Ureter (tissue), 1 donor: ENCODE measurements around the gene EI24. TPM values are rescaled to one million over a fixed set of nuclear protein-coding genes. Genes with fewer than 3 reads are reported as not detected.
"Not testable (repeated sequence)": the region's sequence is repeated elsewhere in the genome, so short reads cannot be mapped to it uniquely, and the experiment has no call there.

Experiments used
- DNase-seq: peaks from one replicate; pipeline ENCODE4 v3.0.0-alpha.2; 2020; ENCODE audit warnings: low spot score
- total RNA-seq: library from RNA; stranded (reverse); gene quantifications from one replicate; pipeline ENCODE4 v1.2.4, GENCODE V29; 2023
- donor health status: DM: yes; HTN: yes; CAD: no.

EI24 gene
- 108 TPM for total RNA-seq

DNA sequence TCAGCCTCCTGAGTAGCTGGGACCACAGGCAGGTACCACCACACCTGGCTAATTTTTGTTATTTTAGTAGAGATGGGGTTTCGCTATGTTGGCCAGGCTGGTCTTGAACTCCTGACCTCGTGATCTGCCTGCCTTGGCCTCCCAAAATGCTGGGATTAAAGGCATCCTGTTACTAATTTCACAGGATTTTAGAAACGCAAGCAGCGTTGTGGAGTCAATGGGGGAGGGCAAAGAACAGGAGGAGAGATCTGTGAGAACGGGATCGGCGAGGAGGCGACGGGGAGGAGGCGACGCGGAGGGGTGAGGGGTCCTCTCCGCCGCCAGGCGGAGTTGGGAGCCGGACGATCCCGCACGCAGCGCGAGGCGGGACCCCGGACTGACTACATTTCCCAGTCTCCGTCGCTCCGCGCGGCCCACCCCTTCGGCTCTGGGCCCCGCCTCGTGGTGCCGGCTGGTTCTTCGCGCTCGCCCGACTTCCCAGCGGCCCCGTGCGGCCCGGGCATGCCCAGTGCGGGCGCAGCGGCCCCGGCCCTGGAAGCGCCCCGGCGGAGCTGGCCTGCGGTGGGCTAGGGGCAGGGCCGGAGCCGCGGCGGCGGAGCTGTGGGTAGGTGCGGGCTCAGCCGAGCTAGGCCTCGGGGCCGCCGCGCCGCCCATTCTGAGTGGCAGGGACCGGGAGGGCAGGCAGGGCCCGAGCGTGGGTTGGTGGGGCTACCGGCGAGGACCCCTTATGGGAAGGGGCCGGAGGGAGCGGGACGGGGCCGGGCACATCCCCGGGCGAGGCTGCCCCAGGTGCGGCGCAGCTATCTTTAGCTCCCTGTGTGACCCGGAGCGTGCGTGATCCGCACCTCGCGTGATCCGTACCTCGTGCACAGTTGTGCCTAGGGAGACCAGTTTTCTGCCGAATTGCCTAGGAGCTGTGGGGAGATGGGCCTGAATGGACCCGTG is at the start of gene EI24:
EI24 (plus strand) TSS at position 508 of the 945 bp plus-strand sequence. CDS start 3,051 bp downstream, outside the sequence.
- peak; percentile 91 for DNase-seq

DNA sequence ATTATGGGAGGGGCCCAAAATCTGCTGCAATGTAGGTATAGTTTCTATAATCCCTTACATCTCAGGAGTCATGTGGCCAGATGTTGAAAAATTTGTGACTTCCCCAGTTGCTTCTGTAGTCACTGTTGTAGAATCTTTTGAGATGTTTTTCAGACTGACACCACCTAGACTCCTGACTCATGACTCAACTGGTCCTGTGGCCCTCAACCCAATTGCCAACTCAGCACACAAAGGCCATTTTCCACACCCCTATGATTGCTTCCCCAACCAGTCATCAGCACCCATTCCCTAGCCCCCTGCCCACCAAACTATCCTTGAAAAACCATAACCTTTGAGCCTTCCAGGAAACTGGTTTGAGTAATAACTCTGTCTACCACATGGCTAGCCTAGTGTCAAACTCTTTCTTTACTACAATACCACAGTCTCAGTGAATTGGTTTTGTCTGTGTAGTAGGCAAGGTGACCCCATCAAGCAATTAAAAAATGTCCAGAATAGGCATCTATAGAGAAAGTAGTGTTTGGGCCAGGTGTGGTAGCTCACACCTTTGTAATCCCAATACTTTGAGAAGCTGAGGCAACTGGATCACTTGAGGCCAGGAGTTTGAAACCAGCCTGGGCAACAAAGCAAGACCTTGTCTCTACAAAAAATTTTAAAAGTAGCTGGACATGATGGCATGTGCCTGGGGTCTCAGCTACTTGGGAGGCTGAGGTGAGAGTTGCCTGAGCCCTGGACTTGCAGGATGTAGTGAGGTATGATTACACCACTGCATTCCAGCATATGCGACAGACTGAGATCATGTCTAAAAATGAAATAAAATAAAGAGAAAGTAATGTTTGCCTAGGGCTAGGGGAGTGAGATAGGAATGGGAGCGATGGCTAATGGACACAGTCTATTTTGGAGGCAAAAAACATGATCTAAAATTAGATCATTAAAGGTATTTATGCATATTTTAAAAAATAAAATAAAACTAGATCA is 49.1 kb upstream of the EI24 start:
- DNase-seq: no peak

DNA sequence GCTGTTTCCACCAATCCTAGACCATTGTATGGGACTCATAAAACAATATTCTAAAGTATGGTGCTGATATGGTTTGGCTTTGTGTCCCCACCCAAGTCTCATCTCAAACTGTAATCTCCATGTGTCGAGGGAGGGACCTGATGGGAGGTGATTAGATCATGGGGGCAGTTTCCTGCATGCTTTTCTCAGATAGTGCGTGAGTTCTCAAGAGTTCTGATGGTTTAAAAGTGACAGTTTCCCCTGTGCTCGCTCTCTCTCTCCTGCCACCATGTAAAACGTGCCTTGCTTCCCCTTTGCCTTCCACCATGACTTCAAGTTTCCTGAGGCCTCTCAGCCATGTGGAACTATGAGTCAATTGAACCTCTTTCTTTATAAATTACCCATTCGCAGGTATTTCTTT is 44.0 kb upstream of the EI24 start:
- no peak for DNase-seq

DNA sequence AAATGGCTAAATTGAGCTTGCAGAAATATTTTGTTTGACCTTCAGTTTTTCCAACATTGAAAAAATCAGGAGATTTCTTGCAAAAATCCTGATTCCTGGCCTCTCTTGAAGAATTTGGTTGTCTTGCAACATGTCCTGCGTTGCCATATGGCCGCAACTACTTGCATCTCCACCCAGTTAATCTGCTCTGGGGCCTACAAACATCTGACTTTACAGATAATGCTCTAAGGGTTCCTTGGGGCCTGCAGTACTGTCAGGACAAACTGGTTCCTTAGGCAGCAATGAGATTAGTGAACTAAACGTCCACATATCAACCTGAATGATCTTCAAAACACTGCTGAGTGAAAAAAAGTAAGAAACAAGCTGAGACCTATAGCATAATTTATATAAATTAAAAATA is 36.6 kb upstream of the EI24 start:
- DNase-seq: no peak

DNA sequence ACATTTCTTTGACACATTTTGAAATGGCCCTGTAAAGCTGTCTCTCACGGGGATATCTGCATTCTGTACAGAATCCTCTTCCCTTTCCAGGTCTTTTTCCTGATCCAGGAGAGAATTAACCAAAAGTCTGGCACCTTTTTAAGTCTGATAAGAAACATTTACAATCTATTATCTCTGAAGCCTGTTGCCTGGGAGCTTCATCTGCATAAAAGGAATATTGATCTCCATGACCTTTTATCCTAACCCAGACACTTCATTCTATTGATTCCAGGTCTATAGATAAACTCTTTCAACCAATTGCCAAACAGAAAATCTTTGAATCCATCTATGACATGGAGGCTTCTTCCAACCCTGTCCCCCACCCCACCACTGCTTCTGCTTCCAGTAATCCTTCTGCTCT is 33.7 kb upstream of the EI24 start:
- DNase-seq: no peak

DNA sequence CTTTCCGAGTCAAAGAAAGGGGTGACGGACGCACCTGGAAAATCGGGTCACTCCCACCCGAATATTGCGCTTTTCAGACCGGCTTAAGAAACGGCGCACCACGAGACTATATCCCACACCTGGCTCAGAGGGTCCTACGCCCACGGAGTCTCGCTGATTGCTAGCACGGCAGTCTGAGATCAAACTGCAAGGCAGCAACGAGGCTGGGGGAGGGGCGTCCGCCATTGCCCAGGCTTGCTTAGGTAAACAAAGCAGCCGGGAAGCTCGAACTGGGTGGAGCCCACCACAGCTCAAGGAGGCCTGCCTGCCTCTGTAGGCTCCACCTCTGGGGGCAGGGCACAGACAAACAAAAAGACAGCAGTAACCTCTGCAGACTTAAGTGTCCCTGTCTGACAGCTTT is 32.4 kb upstream of the EI24 start:
- DNase-seq: not testable (repeated sequence)

DNA sequence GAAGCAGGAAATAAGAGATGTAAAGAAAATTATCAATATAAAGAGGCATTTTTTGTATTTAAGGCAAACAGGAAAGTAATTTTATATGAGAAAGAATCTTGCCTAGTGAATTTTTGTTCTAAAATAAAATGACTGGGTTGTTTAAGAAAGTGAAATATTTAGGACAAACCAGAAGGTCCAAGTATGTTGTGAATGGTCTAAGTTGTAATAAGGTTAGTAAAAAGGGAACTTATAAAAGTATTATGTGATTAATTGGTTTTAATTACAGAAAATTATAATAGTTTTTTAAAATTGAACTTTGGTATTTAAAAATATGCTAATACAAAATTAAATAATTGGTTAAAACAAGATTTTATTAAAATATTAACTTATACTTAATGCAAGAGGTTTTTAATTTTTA is 26.6 kb upstream of the EI24 start:
- DNase-seq: no peak

DNA sequence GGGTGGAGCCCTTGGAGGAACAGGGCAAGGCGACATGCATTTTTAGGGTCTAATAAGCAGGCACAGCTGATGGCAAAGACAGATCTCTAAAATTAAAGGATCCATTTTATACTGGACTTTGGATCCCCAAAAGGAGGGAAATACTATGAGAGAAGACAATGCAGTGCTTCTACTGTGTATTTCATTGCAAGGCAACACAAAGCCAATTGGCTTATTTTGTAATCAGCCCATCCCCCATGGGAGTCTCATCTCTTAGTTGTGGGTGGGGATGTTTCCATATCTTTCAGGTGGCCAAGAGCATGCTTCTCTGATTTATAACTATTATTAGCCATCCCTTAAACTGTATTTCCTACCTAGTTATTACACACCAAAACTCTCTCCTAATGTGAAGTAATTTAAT is 18.5 kb upstream of the EI24 start:
- no peak for DNase-seq

DNA sequence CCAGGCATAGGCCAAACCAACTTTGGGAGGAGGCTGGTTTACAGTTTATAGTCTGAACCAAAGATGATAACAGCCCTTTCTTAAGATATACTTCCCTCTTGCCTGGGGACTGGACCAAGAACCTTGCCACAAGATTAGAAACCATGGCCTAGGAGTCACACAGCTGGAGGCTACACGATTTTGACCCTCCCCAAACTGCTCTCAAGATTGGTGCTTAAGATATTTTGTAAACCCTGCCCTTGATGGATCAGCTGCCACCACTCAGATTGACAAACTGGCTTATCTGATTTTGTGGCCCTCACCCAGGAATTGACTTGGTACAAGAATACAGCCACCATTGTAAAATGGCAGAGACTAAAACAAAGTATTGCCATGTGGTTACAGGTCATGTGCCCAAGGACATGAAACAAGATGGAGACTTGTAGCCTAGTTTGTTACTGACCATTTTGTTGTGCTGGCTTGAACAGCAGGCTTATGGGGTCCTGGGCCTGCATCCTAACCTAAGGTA is 17.4 kb upstream of the EI24 start:
- no peak for DNase-seq

DNA sequence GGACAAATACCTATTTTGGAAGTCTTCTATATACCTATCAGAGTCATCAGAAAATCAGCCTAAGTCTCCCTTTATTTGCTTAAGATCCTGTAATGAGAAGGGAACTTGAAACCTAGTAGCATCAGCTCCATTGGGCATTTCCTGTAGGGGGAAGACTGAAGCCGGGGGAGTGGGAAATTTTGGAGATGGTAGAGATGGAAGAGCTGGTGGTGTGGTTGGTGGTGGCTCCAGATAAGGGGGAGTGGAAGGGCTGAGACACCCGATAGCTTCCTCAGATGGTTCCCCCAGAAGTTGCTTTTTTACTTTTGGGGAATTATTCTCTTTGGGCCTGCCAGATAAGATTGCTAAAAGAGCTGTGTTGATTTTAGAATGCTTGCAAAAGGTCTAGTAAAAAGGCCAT is 16.4 kb upstream of the EI24 start:
- DNase-seq: no peak

DNA sequence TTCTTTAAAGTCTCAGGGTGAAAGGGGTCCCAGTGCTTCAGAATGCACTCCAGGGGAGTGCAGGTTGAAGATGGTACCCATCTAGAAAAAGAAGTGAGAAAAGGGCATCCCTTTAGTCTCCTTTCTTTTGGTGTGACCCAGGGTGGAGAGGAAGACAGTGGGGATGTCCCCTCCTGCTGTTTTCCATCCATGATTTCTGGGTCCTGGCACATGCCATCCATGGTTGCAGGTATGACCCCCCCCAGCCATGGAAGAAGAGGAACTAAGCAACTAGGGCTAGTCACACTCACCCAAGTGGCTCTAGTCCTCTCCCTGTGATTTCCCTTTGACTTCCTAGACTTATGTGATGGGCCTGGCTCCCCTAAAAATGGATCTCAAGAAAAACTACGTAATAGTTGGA is 15.9 kb upstream of the EI24 start:
- DNase-seq: no peak

DNA sequence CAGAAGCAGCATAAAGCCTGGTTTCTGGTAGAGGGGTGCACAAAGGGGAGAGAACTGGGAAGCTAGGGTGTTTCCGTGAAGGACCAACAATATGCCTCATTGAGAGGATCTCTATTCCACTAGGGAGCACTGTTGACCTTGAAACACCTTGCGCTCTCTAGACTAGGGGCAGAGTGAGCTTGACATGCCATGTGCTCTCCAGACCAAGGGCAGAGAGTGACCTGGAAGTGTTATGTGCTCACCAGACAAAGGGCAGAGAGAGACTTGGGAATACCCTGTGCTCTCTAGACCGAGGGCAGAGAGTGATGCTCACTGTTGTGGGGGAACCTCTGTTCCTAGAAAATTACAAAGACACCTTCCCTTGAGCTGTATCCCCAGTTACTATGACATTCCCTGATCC is 15.2 kb upstream of the EI24 start:
- DNase-seq: no peak

DNA sequence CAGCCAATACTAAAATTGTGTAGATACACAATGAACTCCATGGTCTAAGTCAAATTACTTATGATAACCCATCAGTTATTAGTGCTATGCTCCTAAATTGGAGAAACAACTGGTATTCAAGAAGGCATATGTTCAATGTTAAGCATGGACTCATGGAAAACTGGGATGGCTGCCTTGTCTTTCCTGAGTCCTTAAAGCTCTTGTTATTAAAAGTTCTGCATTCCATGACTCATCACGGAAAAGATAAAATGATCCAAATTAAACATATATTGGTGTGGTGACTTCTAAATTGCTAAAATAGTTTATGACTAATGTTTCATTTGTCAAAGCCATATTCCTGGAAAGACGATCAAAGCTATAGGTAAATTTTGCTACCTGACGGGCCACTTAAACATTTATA is 9.4 kb upstream of the EI24 start:
- no peak for DNase-seq

DNA sequence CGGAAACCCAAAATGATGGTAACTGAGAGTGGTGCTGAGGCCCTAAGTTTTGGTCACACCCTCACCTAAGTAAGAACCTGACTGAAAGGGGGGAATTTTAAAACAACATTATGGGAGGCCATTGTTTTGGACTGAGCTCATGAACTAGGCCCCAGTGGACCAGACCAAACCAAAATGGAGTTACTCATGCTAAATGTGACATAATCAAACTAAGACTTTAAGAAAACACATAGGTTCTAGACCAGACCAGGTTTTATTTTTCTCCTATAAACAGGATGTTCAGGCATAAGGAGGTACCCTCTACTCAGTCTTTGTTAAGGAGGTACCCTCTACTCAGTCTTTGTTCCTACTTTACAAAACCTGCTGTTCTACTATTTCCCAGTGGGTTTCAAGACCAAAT is 7.4 kb upstream of the EI24 start:
- DNase-seq: no peak

DNA sequence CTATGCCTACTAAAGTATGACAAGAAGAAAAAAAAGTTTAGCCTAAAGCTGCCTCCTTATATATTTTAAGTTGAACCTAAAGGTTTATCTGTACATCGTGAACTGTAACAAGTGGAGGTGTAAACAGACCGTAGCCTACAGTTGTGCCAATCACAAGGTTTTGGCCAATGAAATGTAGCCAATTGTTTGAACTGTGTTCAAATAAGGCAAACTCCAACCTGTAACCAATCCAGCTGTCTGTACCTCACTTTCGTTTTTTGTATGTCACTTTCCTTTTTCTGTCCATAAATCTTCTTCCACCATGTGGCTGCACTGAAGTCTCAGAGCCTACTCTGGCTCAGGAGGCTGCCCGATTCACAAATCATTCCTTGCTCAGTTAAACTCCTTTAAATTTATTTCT is 6.8 kb upstream of the EI24 start:
- no peak for DNase-seq

DNA sequence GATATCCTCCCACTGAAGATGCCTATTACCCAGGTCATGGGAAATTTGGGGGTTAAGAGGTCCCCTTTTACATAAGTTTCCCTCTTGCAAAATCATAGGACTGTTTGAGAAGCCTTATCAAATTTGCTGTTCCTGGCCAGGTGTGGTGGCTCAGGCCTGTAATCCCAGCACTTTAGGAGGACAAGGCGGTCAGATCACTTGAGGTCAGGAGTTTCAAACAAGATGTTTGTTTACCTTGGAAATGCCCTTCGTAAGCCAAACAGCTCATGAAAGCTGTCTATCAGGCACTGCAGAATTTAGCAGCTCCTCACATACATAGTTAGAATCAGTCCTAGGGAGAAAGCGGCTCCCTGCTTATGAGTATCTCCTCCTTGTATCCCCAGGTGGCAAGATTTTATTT is 4.9 kb upstream of the EI24 start:
- no peak for DNase-seq

DNA sequence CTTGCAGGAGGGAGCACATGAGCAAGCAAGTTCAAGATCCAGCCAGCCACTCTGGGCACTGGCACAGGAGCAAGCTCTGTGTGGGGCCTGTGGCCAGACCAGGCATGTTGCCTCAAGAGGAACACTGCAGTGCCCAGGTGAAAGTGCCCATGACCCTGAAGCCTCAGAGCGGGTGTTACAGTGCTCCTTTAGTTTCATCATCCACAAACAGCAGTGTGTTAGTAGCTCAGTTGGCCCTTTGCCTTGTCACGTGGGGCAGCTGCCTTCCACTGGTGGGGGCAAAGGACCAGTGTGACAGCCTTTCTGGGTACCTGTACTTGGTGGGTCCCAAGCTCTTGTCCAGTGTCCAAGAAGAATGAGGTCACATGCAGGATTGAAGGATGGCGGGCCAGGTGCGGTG is 3.0 kb upstream of the EI24 start:
- no peak for DNase-seq

DNA sequence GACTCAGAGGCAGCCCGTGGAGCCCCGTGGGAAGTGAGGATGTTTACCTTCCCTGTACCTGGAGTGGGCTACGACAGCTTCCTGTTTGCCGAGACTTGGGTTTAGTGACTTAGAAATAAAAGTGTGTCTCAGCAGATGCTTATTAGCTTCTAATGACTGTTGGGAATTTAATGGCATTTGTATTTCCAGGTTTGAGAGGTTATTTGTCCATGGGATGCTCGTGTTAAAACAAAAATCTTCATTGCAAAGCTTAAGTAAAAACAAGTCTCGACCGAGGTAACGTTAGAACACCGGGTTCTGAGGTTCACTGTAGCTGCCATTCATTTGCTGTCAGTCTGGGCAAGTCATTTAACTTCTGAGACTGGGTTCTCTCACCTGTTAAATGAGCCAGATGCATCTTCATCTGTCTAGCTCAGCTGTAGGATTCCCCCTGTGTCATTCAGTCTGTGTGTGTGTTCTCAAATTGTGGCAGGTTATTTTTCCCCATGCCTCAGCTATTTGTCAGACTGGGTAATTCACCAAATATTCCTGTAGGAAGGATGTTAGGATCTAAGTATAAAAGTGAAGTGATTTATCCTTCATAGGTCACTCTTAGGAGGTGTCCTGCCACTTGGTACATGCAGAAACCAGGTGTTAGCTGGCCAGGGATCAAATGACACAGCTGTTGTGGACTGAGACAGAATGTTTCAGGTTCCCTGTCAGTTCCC is 791 bp downstream of the EI24 start:
- no peak for DNase-seq

DNA sequence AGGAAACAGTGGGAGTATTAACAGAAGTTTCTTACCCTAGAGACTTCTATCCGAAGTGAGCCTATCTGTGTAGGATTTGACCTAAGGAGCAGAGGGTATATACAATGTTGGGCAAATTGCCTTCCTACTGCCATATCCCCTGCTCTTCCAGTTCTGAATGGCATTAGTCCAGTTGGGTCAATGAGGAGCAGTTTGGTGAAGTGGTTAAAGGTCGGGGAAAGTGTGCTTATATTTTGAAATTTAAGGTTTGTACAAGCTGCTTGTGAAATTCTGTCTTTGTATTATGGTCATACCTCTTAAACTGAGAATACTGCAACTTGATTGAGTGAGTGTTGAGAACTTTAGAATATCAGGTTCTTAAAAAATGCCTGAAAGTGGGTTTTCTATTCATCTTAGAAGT is 1.7 kb downstream of the EI24 start:
- DNase-seq: no peak

DNA sequence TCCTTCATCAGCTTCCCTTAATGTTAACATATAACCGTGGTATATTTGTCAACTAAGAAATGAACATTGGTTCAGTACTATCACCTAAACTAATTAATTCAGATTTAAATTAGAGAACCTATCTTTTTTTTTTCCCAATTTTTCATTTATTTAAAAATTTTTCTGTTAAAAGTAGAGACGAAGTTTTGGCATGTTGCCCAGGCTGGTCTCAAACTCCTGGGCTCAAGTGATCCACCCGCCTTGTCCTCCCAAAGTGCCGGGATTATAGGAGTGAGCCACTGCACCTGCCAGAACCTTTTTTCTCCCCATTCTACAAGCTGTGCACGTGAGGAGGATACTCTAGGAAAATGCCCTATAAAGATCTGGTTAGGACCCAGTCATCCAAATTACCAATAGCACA is 3.6 kb downstream of the EI24 start:
- DNase-seq: no peak

DNA sequence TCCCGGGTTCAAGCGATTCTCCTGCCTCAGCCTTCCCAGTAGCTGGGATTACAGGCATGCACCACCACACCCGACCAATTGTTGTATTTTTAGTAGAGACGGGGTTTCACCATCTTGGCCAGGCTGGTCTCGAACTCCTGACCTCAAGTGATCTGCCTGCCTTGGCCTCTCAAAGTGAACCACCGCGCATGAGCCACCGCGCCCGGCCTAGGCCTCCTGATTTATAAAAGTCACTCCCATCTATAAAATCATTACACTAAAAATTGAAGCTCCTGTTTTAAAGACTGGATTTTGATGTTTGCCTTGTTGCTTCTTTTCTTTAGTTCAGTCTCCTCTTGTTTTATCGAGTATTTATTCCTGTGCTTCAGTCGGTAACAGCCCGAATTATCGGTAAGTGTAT is 7.9 kb downstream of the EI24 start:
- not testable (repeated sequence) for DNase-seq

DNA sequence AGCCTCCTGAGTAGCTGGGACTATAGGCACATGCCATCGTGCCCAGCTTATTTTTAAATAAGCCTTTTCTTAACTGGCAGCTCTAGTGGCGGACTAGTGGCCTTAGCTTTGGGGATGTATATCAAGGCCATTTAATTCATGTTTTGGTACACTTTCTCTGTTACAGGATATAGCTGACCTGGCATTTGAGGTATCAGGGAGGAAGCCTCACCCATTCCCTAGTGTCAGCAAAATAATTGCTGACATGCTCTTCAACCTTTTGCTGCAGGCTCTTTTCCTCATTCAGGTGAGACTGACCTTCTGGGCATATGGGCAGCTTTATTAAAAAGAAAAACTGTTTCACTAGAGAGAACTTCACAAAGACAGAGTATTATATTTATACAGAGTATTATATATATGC is 9.5 kb downstream of the EI24 start:
- no peak for DNase-seq
